HG03103 (cell line): ENCODE results near the gene PPP3CA.
"Not testable (repeated sequence)": the region's sequence is repeated elsewhere in the genome, so short reads cannot be mapped to it uniquely, and the experiment has no call there.

Source experiments
- ATAC-seq: cut with Tn5 transposase; IDR thresholded peaks from one replicate; pipeline ENCODE4 v1.9.1; 2021; ENCODE audit warnings: low read depth; ENCODE audit not compliant: unreplicated experiment

The PPP3CA gene

GRCh38 chr4:101025755-101026154 lies 321.6 kb downstream of the PPP3CA start:
- ATAC-seq: no peak

GRCh38 chr4:101022151-101023024 lies 324.9 kb downstream of the PPP3CA start:
- ATAC-seq: no peak

- peak; percentile 74 for ATAC-seq
Observed at GRCh38 chr4:101020956-101021355, 326.4 kb downstream of the PPP3CA start.

DNA sequence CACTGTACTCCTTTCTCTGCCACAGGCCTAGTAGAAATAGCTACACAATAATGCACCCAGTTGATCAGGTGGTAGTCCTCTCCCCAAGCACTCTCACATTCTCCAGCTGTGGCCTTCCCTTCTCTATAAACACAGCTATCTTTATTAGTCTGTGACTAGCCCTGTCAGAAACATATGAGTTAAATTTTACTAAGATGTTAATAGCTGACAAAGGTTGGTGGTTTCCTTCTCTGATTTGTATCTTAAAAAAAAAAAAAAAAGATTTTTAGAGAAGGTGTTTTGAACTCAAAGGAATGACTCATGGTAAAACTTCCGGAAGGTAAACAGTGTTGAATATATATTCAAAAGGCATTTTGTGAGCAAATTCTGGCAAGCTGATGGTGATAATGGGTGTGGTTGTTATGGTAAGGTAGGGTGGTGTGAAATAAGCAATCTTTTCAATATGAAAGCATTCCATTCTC lies 327.4 kb downstream of the PPP3CA start:
- ATAC-seq: peak; percentile 35

DNA sequence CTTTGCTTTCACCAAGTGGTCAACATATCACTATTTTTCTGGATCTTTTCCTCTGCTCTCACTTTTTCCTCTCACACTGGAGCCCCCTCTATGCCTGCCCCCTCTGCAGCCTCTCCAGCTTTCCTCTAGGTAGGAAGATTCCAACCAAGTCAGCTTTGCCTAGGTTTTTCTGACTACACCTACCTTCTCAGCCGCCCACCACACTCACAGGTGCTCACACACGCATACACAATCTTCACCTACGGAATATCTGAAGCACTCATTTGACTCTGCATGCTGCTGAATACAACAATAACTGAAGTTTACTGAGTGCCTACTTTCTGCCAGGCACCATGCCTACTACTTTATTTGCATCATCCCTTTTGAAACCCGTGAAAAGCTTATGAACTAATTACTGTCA lies 328.0 kb downstream of the PPP3CA start:
- no peak for ATAC-seq

GRCh38 chr4:101018836-101019235 lies 328.5 kb downstream of the PPP3CA start:
- ATAC-seq: peak; percentile 60

GRCh38 chr4:101014417-101014816 lies 332.9 kb downstream of the PPP3CA start:
- peak; percentile 40 for ATAC-seq

GRCh38 chr4:101010987-101011386 lies 336.3 kb downstream of the PPP3CA start:
- ATAC-seq: no peak

GRCh38 chr4:101009471-101009870 lies 337.9 kb downstream of the PPP3CA start:
- ATAC-seq: peak; percentile 48

DNA sequence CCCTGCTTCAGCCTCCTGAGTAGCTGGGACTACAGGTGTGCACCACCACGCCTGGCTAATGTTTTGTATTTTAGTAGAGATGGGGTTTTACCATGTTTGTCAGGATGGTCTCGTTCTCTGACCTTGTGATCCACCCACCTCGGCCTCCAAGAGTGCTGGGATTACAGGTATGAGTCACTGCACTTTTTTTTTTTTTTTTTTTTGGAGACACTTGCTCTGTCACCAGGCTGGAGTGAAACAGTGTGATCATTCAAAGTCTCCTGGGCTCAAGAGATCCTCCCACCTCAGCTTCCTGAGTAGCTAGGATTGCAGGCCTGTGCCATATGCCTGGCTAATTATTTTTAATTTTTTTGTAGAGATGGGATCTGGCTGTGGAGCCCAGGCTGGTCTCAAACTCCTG lies 338.8 kb downstream of the PPP3CA start:
- ATAC-seq: no peak

DNA sequence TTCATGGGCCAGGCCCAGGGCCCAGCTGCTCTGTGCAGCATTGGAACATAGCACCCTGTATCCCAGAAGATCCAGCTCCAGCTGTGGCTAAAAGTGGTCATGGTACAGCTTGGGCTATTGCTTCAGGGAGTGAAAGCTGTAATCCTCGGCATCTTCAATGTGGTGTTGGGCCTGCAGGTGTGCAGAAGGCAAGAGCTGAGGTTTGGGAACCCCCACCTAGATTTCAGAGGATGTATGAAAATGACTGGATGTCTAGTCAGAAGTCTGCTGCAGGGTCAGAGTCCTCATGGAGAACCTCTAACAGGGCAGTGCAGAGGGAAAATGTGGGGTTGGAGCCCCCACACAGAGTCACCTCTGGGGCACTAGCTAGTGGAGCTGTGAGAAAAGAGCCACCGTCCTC lies 341.7 kb downstream of the PPP3CA start:
- ATAC-seq: no peak

GRCh38 chr4:101000496-101000895 lies 346.8 kb downstream of the PPP3CA start:
- no peak for ATAC-seq

DNA sequence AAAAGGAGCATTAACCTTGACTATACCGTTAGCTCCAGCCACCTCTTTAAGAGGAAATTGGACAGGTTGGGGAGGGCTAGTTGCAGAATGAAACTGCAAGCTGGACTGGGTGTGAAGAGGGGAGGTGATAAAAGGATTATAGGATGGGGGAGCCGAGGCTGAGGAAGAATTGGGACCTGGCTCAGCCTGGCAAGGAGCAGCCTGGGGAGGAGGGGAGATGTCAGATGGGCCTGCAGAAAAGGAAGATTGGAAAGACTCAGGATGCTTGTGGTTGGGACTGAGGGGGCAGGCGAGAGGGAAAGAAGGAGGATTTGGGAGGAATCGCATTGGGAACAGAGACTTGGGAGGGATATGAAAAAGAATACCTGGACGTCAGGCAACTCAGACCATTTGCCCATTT lies 351.7 kb downstream of the PPP3CA start:
- no peak for ATAC-seq

GRCh38 chr4:100995002-100995401 lies 352.3 kb downstream of the PPP3CA start:
- not testable (repeated sequence) for ATAC-seq

DNA sequence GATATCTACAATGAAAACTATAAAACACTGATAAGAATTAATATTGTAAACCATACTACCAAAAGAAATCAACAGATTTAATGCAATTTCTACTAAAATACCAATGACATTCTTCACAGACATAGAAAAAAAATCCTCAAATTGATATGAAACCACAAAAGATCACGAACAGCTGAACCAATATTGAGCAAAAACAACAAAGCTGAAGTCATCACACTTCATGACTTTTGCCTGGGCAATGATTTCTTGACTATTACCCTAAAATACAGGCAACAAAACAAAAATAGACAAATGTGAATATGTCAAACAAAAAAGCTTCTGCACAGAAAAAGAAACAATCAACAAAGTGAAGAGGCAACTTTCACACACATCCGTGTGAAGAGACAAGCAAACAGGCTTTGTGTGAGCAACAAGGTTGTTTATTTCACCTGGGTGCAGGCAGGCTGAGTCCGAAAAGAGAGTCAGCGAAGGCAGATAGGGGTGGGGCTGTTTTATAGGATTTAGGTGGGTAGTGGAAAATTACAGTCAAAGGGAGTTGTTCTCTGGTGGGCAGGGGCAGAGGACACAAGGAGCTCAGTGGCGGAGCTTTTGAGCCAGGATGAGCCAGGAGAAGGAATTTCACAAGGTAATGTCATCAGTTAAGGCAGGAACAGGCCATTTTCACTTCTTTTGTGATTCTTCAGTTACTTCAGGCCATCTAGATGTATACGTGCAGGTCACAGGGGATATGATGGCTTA lies 355.8 kb downstream of the PPP3CA start:
- not testable (repeated sequence) for ATAC-seq

DNA sequence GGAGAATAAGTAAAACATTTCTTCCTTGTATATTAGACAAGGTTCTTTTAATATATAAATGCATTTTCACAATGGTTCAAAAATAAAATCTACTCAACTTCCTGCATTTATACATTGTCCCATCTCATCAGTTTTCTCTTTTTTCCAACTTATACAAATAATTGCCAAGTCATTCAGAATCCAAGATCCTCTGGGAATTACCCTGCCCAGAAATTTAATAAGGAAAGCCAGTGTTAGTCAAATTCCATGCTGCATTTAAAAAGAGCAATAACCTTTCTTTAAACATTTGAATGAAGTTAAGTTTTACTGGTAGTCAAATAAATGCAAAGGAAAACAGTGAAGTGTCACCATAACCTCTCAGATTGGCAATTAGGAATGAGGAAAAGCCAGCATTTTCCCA lies 357.9 kb downstream of the PPP3CA start:
- no peak for ATAC-seq

DNA sequence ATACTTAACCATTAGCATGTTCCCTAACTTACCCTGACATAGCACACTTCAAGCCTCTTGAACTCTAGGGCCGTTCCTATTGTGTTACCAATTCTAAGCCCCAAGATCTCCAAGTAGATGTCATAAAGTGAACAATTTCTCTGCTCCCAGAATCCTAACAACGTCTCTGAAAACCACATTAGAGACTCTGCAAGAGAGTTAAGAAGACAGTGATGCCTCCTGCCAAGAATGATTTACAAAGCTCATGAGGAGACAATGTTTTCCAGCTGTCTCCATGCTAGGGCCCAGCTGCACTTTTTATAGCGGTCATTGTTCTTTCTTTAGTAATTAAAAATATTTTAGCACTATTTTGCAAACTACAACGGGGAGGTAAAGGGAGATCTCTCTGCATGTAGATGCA lies 358.4 kb downstream of the PPP3CA start:
- no peak for ATAC-seq

DNA sequence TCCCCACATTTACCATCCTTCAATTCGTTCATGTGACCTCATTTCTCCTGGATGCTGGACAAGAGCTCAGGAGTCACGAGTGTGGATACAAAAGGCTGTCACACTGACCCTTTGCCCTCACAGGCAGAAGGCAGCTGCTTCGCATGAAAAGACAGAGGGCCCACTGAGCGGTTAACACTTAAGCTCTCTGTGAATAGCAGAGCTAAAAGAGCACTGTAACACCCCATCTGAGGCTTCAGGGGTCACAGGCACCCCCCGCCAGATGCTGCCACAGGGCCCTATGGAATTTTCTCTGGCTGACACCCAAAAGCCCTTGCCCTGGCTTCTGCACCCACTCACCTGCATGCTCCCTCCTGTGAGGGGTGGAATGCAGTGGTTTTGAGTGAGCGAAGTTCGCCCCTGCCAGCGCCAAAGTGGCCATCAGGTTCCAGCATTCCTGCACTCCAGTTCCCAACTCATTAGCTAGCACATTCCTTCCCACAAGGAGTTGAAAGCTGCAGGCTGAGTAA lies 360.9 kb downstream of the PPP3CA start:
- no peak for ATAC-seq

DNA sequence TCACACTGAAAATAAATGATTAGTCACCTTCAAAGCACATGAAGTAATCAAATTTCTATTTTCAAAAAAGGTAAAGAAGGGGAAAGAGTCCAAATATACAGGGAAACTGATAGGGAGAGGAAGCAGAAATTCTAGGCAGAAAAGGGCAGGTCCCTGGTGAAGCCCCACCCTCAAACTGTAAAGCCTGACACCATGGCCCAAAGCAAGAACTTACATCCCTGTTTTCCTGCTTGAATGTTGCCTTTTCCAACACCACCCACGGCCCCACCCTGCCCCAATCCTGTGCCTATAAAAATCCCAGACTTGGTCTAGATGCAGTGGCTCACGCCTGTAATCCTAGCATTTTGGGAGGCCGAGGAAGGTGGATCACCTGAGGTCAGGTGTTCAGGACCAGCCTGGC lies 361.8 kb downstream of the PPP3CA start:
- ATAC-seq: no peak

DNA sequence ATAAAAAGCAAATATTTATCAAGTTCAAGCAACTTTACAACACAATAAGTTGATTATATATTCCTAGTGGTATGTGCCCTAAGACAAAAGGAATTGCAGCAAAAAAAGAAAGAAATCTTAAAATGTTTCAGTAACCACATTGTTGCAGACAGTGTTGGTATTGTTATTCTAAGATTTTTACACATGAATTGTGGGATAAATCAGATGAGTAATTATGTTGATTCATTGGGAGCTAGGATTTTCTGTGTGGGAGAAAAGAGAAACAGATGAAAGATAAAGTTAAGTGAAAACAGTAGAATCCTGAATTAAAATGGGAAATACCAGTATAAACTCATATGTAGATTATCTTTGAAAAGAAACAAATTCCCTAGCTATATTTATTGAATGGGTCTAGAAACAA lies 362.4 kb downstream of the PPP3CA start:
- ATAC-seq: no peak

GRCh38 chr4:100983426-100983825 lies 363.9 kb downstream of the PPP3CA start:
- ATAC-seq: no peak
